Activated CD4-positive, alpha-beta T cell treated with anti-CD3 and anti-CD28 coated beads, Interleukin-2, amount 10 ng/mL, durations not matched to agents 7 days and 5 days (primary cell): Measurements from ENCODE around the gene AVPR2. TPM values are rescaled to one million over a fixed set of nuclear protein-coding genes. Genes with fewer than 3 reads are reported as not detected.

Source experiments
- CTCF ChIA-PET: fragments of 350-600 bp; sonication (Branson Sonifier 250); formaldehyde crosslinking; loops from one replicate; lab custom pipeline; 2021; ENCODE audit warnings: antibody characterized with exemption; lab: Charles Lee
- POLR2A ChIA-PET: fragments of 350-600 bp; sonication (Branson Sonifier 250); formaldehyde crosslinking; loops from one replicate; lab custom pipeline; 2021; ENCODE audit warnings: antibody characterized with exemption; lab: Charles Lee
- DNase-seq: peaks from one replicate; pipeline ENCODE4 v3.0.0-alpha.2; 2020
- H3K27ac Mint-ChIP-seq: one replicate; pipeline ENCODE4 v1.8.0; 2021; ENCODE audit warnings: mild to moderate bottlenecking, moderate library complexity, mixed read lengths
- H3K27me3 Mint-ChIP-seq: one replicate; pipeline ENCODE4 v1.8.0; 2021; ENCODE audit warnings: mixed read lengths
- H3K36me3 Mint-ChIP-seq: one replicate; pipeline ENCODE4 v1.8.0; 2021; ENCODE audit warnings: low read depth, mixed read lengths
- H3K4me1 Mint-ChIP-seq: one replicate; pipeline ENCODE4 v1.8.0; 2021; ENCODE audit warnings: mixed read lengths
- H3K4me3 Mint-ChIP-seq: one replicate; pipeline ENCODE4 v1.8.0; 2021; ENCODE audit warnings: mild to moderate bottlenecking, moderate library complexity, mixed read lengths
- H3K9me3 Mint-ChIP-seq: one replicate; pipeline ENCODE4 v1.8.0; 2021; ENCODE audit warnings: mixed read lengths
- total RNA-seq, 2 experiments: library from RNA; stranded (reverse); gene quantifications; one replicate each; pipeline ENCODE4 v1.2.3, GENCODE V29; 2021

The AVPR2 gene
- total RNA-seq, 2 experiments from 2014 or later, result not detected

GRCh38 chrX:153866302-153867019, 38.0 kb upstream of the AVPR2 start:
- Mint-ChIP-seq H3K27me3 (no peaks in the 10 kb centered on the region), H3K36me3 (no peaks in the 10 kb centered on the region), H3K27ac (no peak overlapping the region), H3K4me3 (no peak overlapping the region), H3K9me3 (no peaks in the 10 kb centered on the region), H3K4me1 (no peaks in the 10 kb centered on the region)
- ChIA-PET POLR2A (no interaction called here), CTCF (interaction anchor here (1.0 kb wide), 1 partner anchor 26 kb away, joined by 3 read pairs; no protein-coding TSS in a partner anchor)
- no peak for DNase-seq

GRCh38 chrX:153867139-153867538, 37.3 kb upstream of the AVPR2 start:
- Mint-ChIP-seq H3K4me3 (no peak overlapping the region), H3K27me3 (no peaks in the 10 kb centered on the region), H3K9me3 (no peaks in the 10 kb centered on the region), H3K27ac (no peak overlapping the region), H3K36me3 (no peaks in the 10 kb centered on the region), H3K4me1 (no peaks in the 10 kb centered on the region)
- ChIA-PET POLR2A (no interaction called here), CTCF (interaction anchor here (0.5 to 1.0 kb wide), 2 partner anchors 26 to 52 kb away, joined by 3 read pairs; no protein-coding TSS in a partner anchor)
- no peak for DNase-seq

- CTCF ChIA-PET, result interaction anchor here (0.5 to 0.8 kb wide), 2 partner anchors 9 to 52 kb away, joined by 3 read pairs; no protein-coding TSS in a partner anchor
- no peak overlapping the region for H3K4me3 Mint-ChIP-seq
- POLR2A ChIA-PET, result no interaction called here
- peaks cover under 1% of the 10 kb centered on the region for H3K27me3 Mint-ChIP-seq
- no peak overlapping the region for H3K27ac Mint-ChIP-seq
- H3K36me3 Mint-ChIP-seq, result no peaks in the 10 kb centered on the region
- no peak for DNase-seq
- no peaks in the 10 kb centered on the region for H3K9me3 Mint-ChIP-seq
- H3K4me1 Mint-ChIP-seq, result no peaks in the 10 kb centered on the region
Measured at GRCh38 chrX:153867671-153868070, 36.8 kb upstream of the AVPR2 start.

GRCh38 chrX:153868576-153869472, 35.6 kb upstream of the AVPR2 start:
- H3K27ac Mint-ChIP-seq, result no peak overlapping the region
- H3K9me3 Mint-ChIP-seq, result no peaks in the 10 kb centered on the region
- H3K4me1 Mint-ChIP-seq, result no peaks in the 10 kb centered on the region
- no peaks in the 10 kb centered on the region for H3K36me3 Mint-ChIP-seq
- ChIA-PET POLR2A (no interaction called here), CTCF (no interaction called here)
- no peak for DNase-seq
- H3K4me3 Mint-ChIP-seq, result no peak overlapping the region
- peaks cover 2% of the 10 kb centered on the region for H3K27me3 Mint-ChIP-seq

GRCh38 chrX:153869473-153870287, 34.8 kb upstream of the AVPR2 start:
- ChIA-PET POLR2A (no interaction called here), CTCF (interaction anchor here (0.8 kb wide), 1 partner anchor 22 kb away, joined by 3 read pairs; no protein-coding TSS in a partner anchor)
- no peaks in the 10 kb centered on the region for H3K9me3 Mint-ChIP-seq

GRCh38 chrX:153870288-153870690, 34.2 kb upstream of the AVPR2 start:
- no peaks in the 10 kb centered on the region for H3K36me3 Mint-ChIP-seq
- H3K27me3 Mint-ChIP-seq, result peaks cover 5% of the 10 kb centered on the region
- POLR2A ChIA-PET, result no interaction called here
- CTCF ChIA-PET, result interaction anchor here (0.8 kb wide), 1 partner anchor 21 kb away, joined by 3 read pairs; no protein-coding TSS in a partner anchor
- DNase-seq, result no peak
- H3K27ac Mint-ChIP-seq, result no peak overlapping the region
- no peak overlapping the region for H3K4me3 Mint-ChIP-seq
- H3K9me3 Mint-ChIP-seq, result no peaks in the 10 kb centered on the region
- no peaks in the 10 kb centered on the region for H3K4me1 Mint-ChIP-seq

More at GRCh38 chrX:153869473-153870287, 34.8 kb upstream of the AVPR2 start:
- Mint-ChIP-seq H3K27ac (no peak overlapping the region), H3K4me3 (no peak overlapping the region), H3K4me1 (no peaks in the 10 kb centered on the region), H3K27me3 (peaks cover 3% of the 10 kb centered on the region), H3K36me3 (no peaks in the 10 kb centered on the region)
- no peak for DNase-seq

GRCh38 chrX:153870791-153871360, 33.6 kb upstream of the AVPR2 start:
- Mint-ChIP-seq H3K4me1 (no peaks in the 10 kb centered on the region), H3K9me3 (no peaks in the 10 kb centered on the region), H3K27ac (no peak overlapping the region), H3K36me3 (no peaks in the 10 kb centered on the region), H3K27me3 (peaks cover 5% of the 10 kb centered on the region), H3K4me3 (no peak overlapping the region)
- DNase-seq, result no peak
- CTCF ChIA-PET, result no interaction called here
- POLR2A ChIA-PET, result no interaction called here

GRCh38 chrX:153871451-153871850, 33.0 kb upstream of the AVPR2 start:
- H3K9me3 Mint-ChIP-seq, result no peaks in the 10 kb centered on the region
- no peak for DNase-seq
- no peak overlapping the region for H3K27ac Mint-ChIP-seq
- H3K36me3 Mint-ChIP-seq, result no peaks in the 10 kb centered on the region
- no peak overlapping the region for H3K4me3 Mint-ChIP-seq
- H3K27me3 Mint-ChIP-seq, result peaks cover 10% of the 10 kb centered on the region
- CTCF ChIA-PET, result no interaction called here
- POLR2A ChIA-PET, result no interaction called here
- peaks cover 3% of the 10 kb centered on the region for H3K4me1 Mint-ChIP-seq

GRCh38 chrX:153871946-153872878, 32.3 kb upstream of the AVPR2 start:
- DNase-seq, result no peak
- POLR2A ChIA-PET, result no interaction called here
- Mint-ChIP-seq H3K27ac (no peak overlapping the region), H3K36me3 (no peaks in the 10 kb centered on the region), H3K4me1 (peaks cover 3% of the 10 kb centered on the region), H3K9me3 (no peaks in the 10 kb centered on the region), H3K4me3 (no peak overlapping the region), H3K27me3 (peaks cover 10% of the 10 kb centered on the region)
- CTCF ChIA-PET, result no interaction called here

- peaks cover 14% of the 10 kb centered on the region for H3K27me3 Mint-ChIP-seq
- no peak overlapping the region for H3K4me3 Mint-ChIP-seq
- no peaks in the 10 kb centered on the region for H3K36me3 Mint-ChIP-seq
- H3K9me3 Mint-ChIP-seq, result no peaks in the 10 kb centered on the region
- POLR2A ChIA-PET, result no interaction called here
- peak overlapping the region; percentile 31 for H3K27ac Mint-ChIP-seq
- DNase-seq, result no peak
- H3K4me1 Mint-ChIP-seq, result peaks cover 11% of the 10 kb centered on the region
- CTCF ChIA-PET, result interaction anchor here (0.7 kb wide), 1 partner anchor 15 kb away, joined by 3 read pairs; no protein-coding TSS in a partner anchor
Measured at GRCh38 chrX:153873282-153874084, 31.0 kb upstream of the AVPR2 start.

- CTCF ChIA-PET, result no interaction called here
Measured at GRCh38 chrX:153874085-153874365, 30.4 kb upstream of the AVPR2 start.

More at GRCh38 chrX:153874085-153874365, 30.4 kb upstream of the AVPR2 start:
- no peak for DNase-seq
- Mint-ChIP-seq H3K4me1 (peaks cover 17% of the 10 kb centered on the region), H3K27ac (no peak overlapping the region), H3K36me3 (no peaks in the 10 kb centered on the region), H3K9me3 (no peaks in the 10 kb centered on the region), H3K4me3 (no peak overlapping the region), H3K27me3 (peaks cover 15% of the 10 kb centered on the region)
- POLR2A ChIA-PET, result no interaction called here
